GM12878 (cell line): ENCODE measurements around the gene ANKIB1. TPM values are rescaled to one million over a fixed set of nuclear protein-coding genes. Genes with fewer than 3 reads are reported as not detected.

ENCODE experiments used
- ATAC-seq: fragments of 200-7000 bp; cut with Tn5 transposase; 3 replicates; pipeline ENCODE4 v1.9.1; 2020; ENCODE audit warnings: mild to moderate bottlenecking, moderate library complexity
- BruUV-seq: library from RNA; stranded (reverse); fragments of 400-500 nt; replicated peaks from 2 replicates; lab custom pipeline; 2021; lab: Mats Ljungman, UMichigan
- CTCF ChIA-PET: fragments of 300-600 bp; sonication (Branson Sonifier 250); formaldehyde crosslinking; extraction: SDS; loops from one replicate; lab custom pipeline; 2021; ENCODE audit warnings: inconsistent platforms; lab: Yijun Ruan, JAX
- POLR2A ChIA-PET: fragments of 350-600 bp; formaldehyde crosslinking; extraction: SDS; loops from one replicate; lab custom pipeline; 2021; ENCODE audit warnings: inconsistent platforms; lab: Charles Lee
- RAD21 ChIA-PET: fragments of 300-600 bp; sonication (Branson Sonifier 250); formaldehyde crosslinking; loops from one replicate; lab custom pipeline; 2023; ENCODE audit warnings: antibody characterized with exemption; ENCODE audit not compliant: unreplicated experiment; lab: Charles Lee
- SMC1A ChIA-PET: fragments of 300-600 bp; sonication (Branson Sonifier 250); formaldehyde crosslinking; loops from one replicate; lab custom pipeline; 2023; ENCODE audit not compliant: unreplicated experiment, uncharacterized antibody; lab: Charles Lee
- DNase-seq: peaks from one replicate; pipeline ENCODE4 v3.0.0-alpha.2; 2011; ENCODE audit warnings: low read depth, low spot score
- FAIRE-seq: peaks from 3 replicates; lab custom pipeline; 2011; peaks lifted over from hg19 to GRCh38; lab: Jason Lieb, UNC
- H2AFZ ChIP-seq: 2 replicates; pipeline ENCODE4 v1.6.0; 2011; ENCODE audit warnings: low read depth, low read length, control low read depth; ENCODE audit not compliant: control insufficient read depth
- H3K27ac ChIP-seq: 2 replicates; pipeline ENCODE4 v1.5.1; 2011; ENCODE audit warnings: control low read depth; ENCODE audit not compliant: control insufficient read depth, insufficient read depth
- H3K27me3 ChIP-seq, 2 experiments: replicated peaks in 1 of 2; 2 replicates each; pipeline versions ENCODE4 v1.6.0 to v1.6.1; 2011; ENCODE audit warnings: low read length in 1 of 2; ENCODE audit not compliant: control insufficient read depth in 2 of 2, insufficient read depth in 2 of 2
- H3K36me3 ChIP-seq, 2 experiments: 2 replicates each; pipeline ENCODE4 v1.5.1; 2011; ENCODE audit warnings: low read length in 1 of 2; ENCODE audit not compliant: control insufficient read depth in 2 of 2, insufficient read depth in 2 of 2
- H3K4me1 ChIP-seq: 2 replicates; pipeline ENCODE4 v1.6.1; 2011; ENCODE audit warnings: mild to moderate bottlenecking, low read length, moderate library complexity, mixed read lengths; ENCODE audit not compliant: control insufficient read depth, insufficient read depth
- H3K4me2 ChIP-seq: 2 replicates; pipeline ENCODE4 v1.6.0; 2011; ENCODE audit warnings: control low read depth; ENCODE audit not compliant: control insufficient read depth, insufficient read depth
- H3K4me3 ChIP-seq: fragments of 200-600 bp; sonication (generic); 2 replicates; pipeline ENCODE4 v1.5.1; 2016
- H3K79me2 ChIP-seq: 2 replicates; pipeline ENCODE4 v1.6.0; 2011; ENCODE audit warnings: low read length; ENCODE audit not compliant: control insufficient read depth, insufficient read depth
- H3K9ac ChIP-seq: 2 replicates; pipeline ENCODE4 v1.8.0; 2011; ENCODE audit warnings: low read length, control low read depth, mixed read lengths; ENCODE audit not compliant: control insufficient read depth, insufficient read depth
- H3K9me3 ChIP-seq: replicated peaks from 3 replicates; pipeline ENCODE4 v1.5.1; 2011; ENCODE audit warnings: mild to moderate bottlenecking, low read length; ENCODE audit not compliant: control insufficient read depth, insufficient read depth
- H4K20me1 ChIP-seq: 2 replicates; pipeline ENCODE4 v1.6.0; 2011; ENCODE audit not compliant: control insufficient read depth, insufficient read depth
- BCL11A ChIP-seq: IDR thresholded peaks from 2 replicates; pipeline ENCODE4 v1.6.1; 2011; ENCODE audit warnings: low read depth, low read length
- CREB1 ChIP-seq: IDR thresholded peaks from 2 replicates; pipeline ENCODE4 v1.6.1; 2012; ENCODE audit warnings: low read depth, mild to moderate bottlenecking, inconsistent platforms
- RB1 ChIP-seq: fragments of 450-650 bp; formaldehyde crosslinking; IDR thresholded peaks from 2 replicates; pipeline ENCODE4 v1.6.1; 2017; ENCODE audit warnings: mild to moderate bottlenecking, borderline replicate concordance
- ZNF217 ChIP-seq: fragments of 450-650 bp; IDR thresholded peaks from 2 replicates; pipeline ENCODE4 v1.6.1; 2017; ENCODE audit warnings: antibody characterized with exemption, mild to moderate bottlenecking
- WGBS: methylation state at CpG from one replicate; pipeline ENCODE4 v1.1.6; 2016; ENCODE audit warnings: low lambda C conversion rate; ENCODE audit not compliant: insufficient replicate concordance, insufficient coverage; ENCODE audit errors: missing lambda C conversion rate; 5-methylcytosine and 5-hydroxymethylcytosine counted together
- in situ Hi-C: fragments of 300-500 bp; cut with MboI; formaldehyde crosslinking; loops from 9 replicates; pipeline ENCODE4 v1.14.3; 2018; ENCODE audit warnings: mixed read lengths
- intact Hi-C: fragments of 100-400 bp; cut with micrococcal nuclease; formaldehyde crosslinking; loops from one replicate; pipeline ENCODE4 v1.14.2; 2022; ENCODE audit not compliant: unreplicated experiment
- polyA plus RNA-seq, 11 experiments: library from polyadenylated mRNA; depleted of rRNA in 4 of 11; unstranded in 6 of 11; stranded (reverse) in 5 of 11; fragments of >200 nt; fragmentation: Nextera tagmentation in 4 of 11; fragmentation: Illumina TruSeq in 1 of 11; extraction: Ambion mirVana in 4 of 11; extraction: Trizol in 1 of 11; gene quantifications; 1 replicate in 1 of 11; 2 replicates in 10 of 11; pipeline versions ENCODE4 v1.2.1 to v1.2.3, GENCODE V29; 2011 to 2016; ENCODE audit warnings: inconsistent platforms in 2 of 11, missing spikeins in 2 of 11, low read depth in 1 of 11
- total RNA-seq, 4 experiments: library from RNA; depleted of rRNA in 3 of 4; stranded (reverse); fragments of >200 nt in 3 of 4; fragmentation: Illumina TruSeq in 1 of 4; extraction: Trizol in 1 of 4; gene quantifications; 2 replicates each; pipeline versions ENCODE4 v1.2.1 to v1.2.3, GENCODE V29; 2013 to 2021

Gene ANKIB1
- total and polyA plus RNA-seq, 10 of the 15 experiments (the other 5 are each of a cell fraction or from before 2014, with no cell fraction given) = 9.0 to 54.0 (median 21.9) TPM

DNA sequence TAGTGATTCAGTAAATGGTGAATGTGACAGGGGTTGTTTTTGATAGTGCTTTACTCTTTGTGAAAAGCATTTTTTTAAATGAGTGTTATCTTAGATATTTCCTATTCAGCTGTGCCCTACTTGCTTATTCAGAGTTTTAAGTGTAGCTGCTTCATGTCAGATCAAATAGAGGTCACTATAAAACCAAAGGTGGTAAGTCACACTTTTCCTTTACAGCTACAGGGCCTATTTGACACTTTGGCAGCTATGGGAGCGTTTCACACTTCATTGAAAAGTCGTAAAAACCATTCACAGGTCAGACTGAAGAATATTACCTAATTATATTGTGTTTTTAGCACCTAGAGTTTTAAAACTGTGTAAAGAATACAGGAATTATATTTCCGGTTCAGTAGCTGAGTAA, 67.3 kb downstream of the ANKIB1 start:
- no peak overlapping the region for H3K4me3 ChIP-seq
- H3K79me2 ChIP-seq = no peaks in the 10 kb centered on the region
- no peaks in the 10 kb centered on the region for H3K9me3 ChIP-seq
- H3K27me3 ChIP-seq = no peaks in the 10 kb centered on the region
- RAD21 ChIA-PET = interaction anchor here (1.0 kb wide), 1 partner anchor 66 kb away, joined by 5 read pairs; no protein-coding TSS in a partner anchor
- no peaks in the 10 kb centered on the region for H3K4me1 ChIP-seq
- CTCF ChIA-PET = interaction anchor here (0.9 to 1.1 kb wide), 3 partner anchors 16 to 135 kb away, joined by 3 to 4 read pairs (median 3); no protein-coding TSS in a partner anchor
- H4K20me1 ChIP-seq = no peaks in the 10 kb centered on the region
- SMC1A ChIA-PET = interaction anchor here (1.0 to 1.6 kb wide), 4 partner anchors 10 to 66 kb away, joined by 4 to 6 read pairs (median 4); no protein-coding TSS in a partner anchor
- no peak overlapping the region for H3K9ac ChIP-seq
- H3K36me3 ChIP-seq = 0 out of 4 replicates have a peak, but pooled peaks cover 0 to 3% of the 10 kb centered on the region in 2 experiments
- in situ Hi-C loops = no loop called here
- no peak overlapping the region for H3K27ac ChIP-seq
- FAIRE-seq = no peak
- no peak overlapping the region for H2AFZ ChIP-seq
- TF ChIP-seq RB1 (no peak), CREB1 (no peak), BCL11A (no peak)
- TF ChIP-seq, all 136 proteins: peak for 0
- ATAC-seq = no peak
- BruUV-seq = no TSS peak
- no peak for DNase-seq
- intact Hi-C loops = no loop called here
- 100% methylated on average over 3 of the region's 3 CpGs for WGBS
- H3K4me2 ChIP-seq = no peak overlapping the region
- POLR2A ChIA-PET = no interaction called here

DNA sequence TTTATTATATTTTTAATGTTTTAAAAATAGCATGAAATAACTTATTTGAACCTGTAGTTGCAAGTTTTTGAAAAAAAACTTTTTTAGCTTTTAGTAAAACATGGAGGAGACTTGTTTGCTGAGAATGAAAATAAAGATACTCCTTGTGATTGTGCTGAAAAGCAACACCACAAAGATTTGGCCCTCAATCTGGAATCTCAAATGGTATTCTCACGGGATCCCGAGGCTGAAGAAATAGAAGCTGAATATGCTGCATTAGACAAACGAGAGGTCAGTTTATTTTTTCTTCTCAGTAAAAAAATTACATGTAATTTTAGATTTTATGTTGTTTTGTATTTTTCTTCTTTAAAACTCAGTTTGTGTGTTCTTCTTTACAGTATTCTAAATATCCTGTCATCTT, 73.5 kb downstream of the ANKIB1 start:
- no peak for FAIRE-seq
- H3K4me1 ChIP-seq = no peaks in the 10 kb centered on the region
- ATAC-seq = no peak
- H3K9ac ChIP-seq = no peak overlapping the region
- H3K36me3 ChIP-seq = peaks cover 0 to 19% of the 10 kb centered on the region in 2 experiments; a peak in 2 of 4 replicates
- no peak overlapping the region for H2AFZ ChIP-seq
- TF ChIP-seq ZNF217 = no peak
- ChIA-PET CTCF (no interaction called here), POLR2A (no interaction called here), SMC1A (interaction anchor here (0.7 to 1.2 kb wide), 2 partner anchors 23 to 35 kb away, joined by 3 read pairs; no protein-coding TSS in a partner anchor), RAD21 (no interaction called here)
- no peak overlapping the region for H3K4me3 ChIP-seq
- H3K27ac ChIP-seq = no peak overlapping the region
- no peaks in the 10 kb centered on the region for H4K20me1 ChIP-seq
- intact Hi-C loops (no loop called here), in situ Hi-C loops (no loop called here)
- H3K9me3 ChIP-seq = no peaks in the 10 kb centered on the region
- H3K27me3 ChIP-seq = no peaks in the 10 kb centered on the region
- WGBS = 96% methylated on average over 3 of the region's 3 CpGs
- no TSS peak for BruUV-seq
- no peaks in the 10 kb centered on the region for H3K79me2 ChIP-seq
- no peak overlapping the region for H3K4me2 ChIP-seq
- no peak for DNase-seq
